Measurements from ENCODE around the gene FBXO34. TPM values are rescaled to one million over a fixed set of nuclear protein-coding genes. Genes with fewer than 3 reads are reported as not detected.

FBXO34 gene
- total RNA-seq, 1 donor from 2014 or later = 17.1 TPM

- Mint-ChIP-seq H3K4me3 (no peak overlapping the region), H3K4me1 (no peaks in the 10 kb centered on the region), H3K27me3 (ENCODE audit: low read depth) (no peaks in the 10 kb centered on the region), H3K27ac (ENCODE audit: unreplicated experiment) (no peak overlapping the region), H3K36me3 (ENCODE audit: low read depth) (peaks cover 2% of the 10 kb centered on the region), H3K9me3 (no peaks in the 10 kb centered on the region)
- TF ChIP-seq CTCF (conservative IDR thresholded peaks at IDR 0.05) = no peak
- DNase-seq (ENCODE audit: low read depth, low spot score) = no peak
Measured at GRCh38 chr14:55387121-55387520, 115.9 kb downstream of the FBXO34 start.

GRCh38 chr14:55388160-55388559 is 116.9 kb downstream of the FBXO34 start:
- no peaks in the 10 kb centered on the region for H3K4me1 Mint-ChIP-seq
- no peak for DNase-seq (ENCODE audit: low read depth, low spot score)
- H3K9me3 Mint-ChIP-seq = no peaks in the 10 kb centered on the region
- no peaks in the 10 kb centered on the region for H3K27me3 Mint-ChIP-seq (ENCODE audit: low read depth)
- H3K36me3 Mint-ChIP-seq (ENCODE audit: low read depth) = peaks cover 2% of the 10 kb centered on the region
- H3K4me3 Mint-ChIP-seq = no peak overlapping the region
- H3K27ac Mint-ChIP-seq (ENCODE audit: unreplicated experiment) = no peak overlapping the region
- no peak for TF ChIP-seq CTCF (conservative IDR thresholded peaks at IDR 0.05)

- H3K27ac Mint-ChIP-seq (ENCODE audit: unreplicated experiment) = no peak overlapping the region
Measured at GRCh38 chr14:55389330-55389729, 118.1 kb downstream of the FBXO34 start.

GRCh38 chr14:55398679-55399078 is 127.5 kb downstream of the FBXO34 start:
- H3K36me3 Mint-ChIP-seq (ENCODE audit: low read depth) = no peaks in the 10 kb centered on the region
- no peak for TF ChIP-seq CTCF (conservative IDR thresholded peaks at IDR 0.05)
- no peak overlapping the region for H3K4me3 Mint-ChIP-seq
- no peak for DNase-seq (ENCODE audit: low read depth, low spot score)
- no peaks in the 10 kb centered on the region for H3K27me3 Mint-ChIP-seq (ENCODE audit: low read depth)
- no peak overlapping the region for H3K27ac Mint-ChIP-seq (ENCODE audit: unreplicated experiment)
- H3K9me3 Mint-ChIP-seq = no peaks in the 10 kb centered on the region
- H3K4me1 Mint-ChIP-seq = peaks cover 3% of the 10 kb centered on the region

More at GRCh38 chr14:55389330-55389729, 118.1 kb downstream of the FBXO34 start:
- H3K9me3 Mint-ChIP-seq = no peaks in the 10 kb centered on the region
- no peak for TF ChIP-seq CTCF (conservative IDR thresholded peaks at IDR 0.05)
- H3K4me1 Mint-ChIP-seq = no peaks in the 10 kb centered on the region
- DNase-seq (ENCODE audit: low read depth, low spot score) = no peak
- no peaks in the 10 kb centered on the region for H3K27me3 Mint-ChIP-seq (ENCODE audit: low read depth)
- H3K36me3 Mint-ChIP-seq (ENCODE audit: low read depth) = peaks cover 2% of the 10 kb centered on the region
- no peak overlapping the region for H3K4me3 Mint-ChIP-seq

- no peaks in the 10 kb centered on the region for H3K9me3 Mint-ChIP-seq
- peaks cover 3% of the 10 kb centered on the region for H3K4me1 Mint-ChIP-seq
- no peak overlapping the region for H3K27ac Mint-ChIP-seq (ENCODE audit: unreplicated experiment)
Measured at GRCh38 chr14:55399183-55399582, 128.0 kb downstream of the FBXO34 start.

More at GRCh38 chr14:55399183-55399582, 128.0 kb downstream of the FBXO34 start:
- H3K27me3 Mint-ChIP-seq (ENCODE audit: low read depth) = no peaks in the 10 kb centered on the region
- no peak for TF ChIP-seq CTCF (conservative IDR thresholded peaks at IDR 0.05)
- no peaks in the 10 kb centered on the region for H3K36me3 Mint-ChIP-seq (ENCODE audit: low read depth)
- DNase-seq (ENCODE audit: low read depth, low spot score) = no peak
- no peak overlapping the region for H3K4me3 Mint-ChIP-seq

All from neural crest cell (in vitro differentiated cells).